ENCODE data around the gene CASZ1. TPM values are rescaled to one million over a fixed set of nuclear protein-coding genes. Genes with fewer than 3 reads are reported as not detected.

CASZ1 gene
- total RNA-seq, 1 donor from 2014 or later: 23.6 TPM

GRCh38 chr1:10820422-10820821, 24.0 kb upstream of the CASZ1 start:
- no peaks in the 10 kb centered on the region for H3K36me3 Mint-ChIP-seq (ENCODE audit: insufficient read depth)
- no peak for DNase-seq (ENCODE audit: low spot score, unreplicated experiment)
- TF ChIP-seq CTCF (IDR thresholded peaks at IDR 0.05; ENCODE audit: unreplicated experiment): no peak
- peaks cover 9% of the 10 kb centered on the region for H3K4me1 Mint-ChIP-seq (ENCODE audit: low read depth)
- H3K4me3 Mint-ChIP-seq (ENCODE audit: low read depth): no peak overlapping the region
- peaks cover 26% of the 10 kb centered on the region for H3K27me3 Mint-ChIP-seq
- no peaks in the 10 kb centered on the region for H3K9me3 Mint-ChIP-seq (ENCODE audit: low read depth)
- no peak overlapping the region for H3K27ac Mint-ChIP-seq

GRCh38 chr1:10819198-10819901, 22.9 kb upstream of the CASZ1 start:
- no peaks in the 10 kb centered on the region for H3K36me3 Mint-ChIP-seq (ENCODE audit: insufficient read depth)

GRCh38 chr1:10818262-10819197, 22.1 kb upstream of the CASZ1 start:
- H3K4me1 Mint-ChIP-seq (ENCODE audit: low read depth): peaks cover 20% of the 10 kb centered on the region
- peaks cover 24% of the 10 kb centered on the region for H3K27me3 Mint-ChIP-seq
- DNase-seq (ENCODE audit: low spot score, unreplicated experiment): no peak
- no peak for TF ChIP-seq CTCF (IDR thresholded peaks at IDR 0.05; ENCODE audit: unreplicated experiment)
- no peaks in the 10 kb centered on the region for H3K36me3 Mint-ChIP-seq (ENCODE audit: insufficient read depth)
- H3K9me3 Mint-ChIP-seq (ENCODE audit: low read depth): no peaks in the 10 kb centered on the region
- no peak overlapping the region for H3K27ac Mint-ChIP-seq
- no peak overlapping the region for H3K4me3 Mint-ChIP-seq (ENCODE audit: low read depth)

More at GRCh38 chr1:10819198-10819901, 22.9 kb upstream of the CASZ1 start:
- Mint-ChIP-seq H3K9me3 (ENCODE audit: low read depth) (no peaks in the 10 kb centered on the region), H3K27me3 (peaks cover 30% of the 10 kb centered on the region), H3K4me1 (ENCODE audit: low read depth) (peaks cover 20% of the 10 kb centered on the region), H3K4me3 (ENCODE audit: low read depth) (no peak overlapping the region), H3K27ac (no peak overlapping the region)
- TF ChIP-seq CTCF (IDR thresholded peaks at IDR 0.05; ENCODE audit: unreplicated experiment): no peak
- DNase-seq (ENCODE audit: low spot score, unreplicated experiment): no peak

GRCh38 chr1:10816743-10817369, 20.4 kb upstream of the CASZ1 start:
- no peak for TF ChIP-seq CTCF (IDR thresholded peaks at IDR 0.05; ENCODE audit: unreplicated experiment)
- Mint-ChIP-seq H3K9me3 (ENCODE audit: low read depth) (no peaks in the 10 kb centered on the region), H3K36me3 (ENCODE audit: insufficient read depth) (no peaks in the 10 kb centered on the region), H3K4me1 (ENCODE audit: low read depth) (peaks cover 20% of the 10 kb centered on the region), H3K27me3 (peaks cover 18% of the 10 kb centered on the region), H3K4me3 (ENCODE audit: low read depth) (no peak overlapping the region), H3K27ac (peak overlapping the region; percentile 74)
- no peak for DNase-seq (ENCODE audit: low spot score, unreplicated experiment)

- no peak for DNase-seq (ENCODE audit: low spot score, unreplicated experiment)
- no peaks in the 10 kb centered on the region for H3K9me3 Mint-ChIP-seq (ENCODE audit: low read depth)
- H3K27ac Mint-ChIP-seq: no peak overlapping the region
- H3K36me3 Mint-ChIP-seq (ENCODE audit: insufficient read depth): no peaks in the 10 kb centered on the region
- H3K4me3 Mint-ChIP-seq (ENCODE audit: low read depth): no peak overlapping the region
- peaks cover 20% of the 10 kb centered on the region for H3K27me3 Mint-ChIP-seq
- TF ChIP-seq CTCF (IDR thresholded peaks at IDR 0.05; ENCODE audit: unreplicated experiment): no peak
- peaks cover 20% of the 10 kb centered on the region for H3K4me1 Mint-ChIP-seq (ENCODE audit: low read depth)
These were observed 19.8 kb upstream of the CASZ1 start for GRCh38 chr1:10816233-10816632.
